Ramos (cell line): ENCODE results near the gene OR51B5.
"Not testable (repeated sequence)": the region's sequence is repeated elsewhere in the genome, so short reads cannot be mapped to it uniquely, and the experiment has no call there.

Experiments
- in situ Hi-C: fragments of 300-500 bp; cut with MboI; formaldehyde crosslinking; loops from one replicate; pipeline ENCODE4 v1.14.3; 2022; ENCODE audit warnings: low sequenced_read_pairs; ENCODE audit not compliant: unreplicated experiment

The OR51B5 gene

GRCh38 chr11:5337253-5337652 lies 6.1 kb downstream of the OR51B5 start:
- in situ Hi-C loops: not testable (repeated sequence)

- in situ Hi-C loops: no loop called here
Measured at GRCh38 chr11:5336331-5336730, 7.0 kb downstream of the OR51B5 start.

GRCh38 chr11:5335170-5335569 lies 8.2 kb downstream of the OR51B5 start:
- in situ Hi-C loops: no loop called here

GRCh38 chr11:5324197-5324596 lies 19.1 kb downstream of the OR51B5 start, which contains the start of gene OR51B2:
TSS of gene OR51B2 (minus strand) at chr11:5324297. CDS start at chr11:5324297, 0 bp downstream.
- in situ Hi-C loops: no loop called here

- in situ Hi-C loops: no loop called here
Measured at GRCh38 chr11:5317292-5317691, 26.0 kb downstream of the OR51B5 start.

GRCh38 chr11:5313326-5314023 lies 29.8 kb downstream of the OR51B5 start:
- in situ Hi-C loops: not testable (repeated sequence)

GRCh38 chr11:5310423-5310822 lies 32.9 kb downstream of the OR51B5 start:
- in situ Hi-C loops: no loop called here

GRCh38 chr11:5307256-5308019 lies 35.9 kb downstream of the OR51B5 start:
- in situ Hi-C loops: no loop called here

- in situ Hi-C loops: no loop called here
Measured at GRCh38 chr11:5304046-5304445, 39.3 kb downstream of the OR51B5 start.

GRCh38 chr11:5303626-5304025 lies 39.7 kb downstream of the OR51B5 start:
- in situ Hi-C loops: no loop called here

- in situ Hi-C loops: no loop called here
Measured at GRCh38 chr11:5301846-5302245, 41.5 kb downstream of the OR51B5 start, which contains the start of gene OR51B4. TSS of gene OR51B4 (minus strand) at chr11:5301946. CDS start at chr11:5301946, 0 bp downstream.

- in situ Hi-C loops: no loop called here
Measured at GRCh38 chr11:5300251-5300650, 43.1 kb downstream of the OR51B5 start.

GRCh38 chr11:5298451-5298850 lies 44.9 kb downstream of the OR51B5 start:
- in situ Hi-C loops: no loop called here

GRCh38 chr11:5297721-5298323 lies 45.5 kb downstream of the OR51B5 start:
- in situ Hi-C loops: no loop called here

GRCh38 chr11:5294342-5294995 lies 48.9 kb downstream of the OR51B5 start:
- in situ Hi-C loops: not testable (repeated sequence)

- in situ Hi-C loops: no loop called here
Measured at GRCh38 chr11:5293028-5293427, 50.3 kb downstream of the OR51B5 start.
